HG03097 (cell line): ENCODE data around the gene FAM117A.

Experiments
- ATAC-seq: cut with Tn5 transposase; IDR thresholded peaks from one replicate; pipeline ENCODE4 v1.9.1; 2021; ENCODE audit not compliant: unreplicated experiment, low FRiP score

The FAM117A gene

DNA sequence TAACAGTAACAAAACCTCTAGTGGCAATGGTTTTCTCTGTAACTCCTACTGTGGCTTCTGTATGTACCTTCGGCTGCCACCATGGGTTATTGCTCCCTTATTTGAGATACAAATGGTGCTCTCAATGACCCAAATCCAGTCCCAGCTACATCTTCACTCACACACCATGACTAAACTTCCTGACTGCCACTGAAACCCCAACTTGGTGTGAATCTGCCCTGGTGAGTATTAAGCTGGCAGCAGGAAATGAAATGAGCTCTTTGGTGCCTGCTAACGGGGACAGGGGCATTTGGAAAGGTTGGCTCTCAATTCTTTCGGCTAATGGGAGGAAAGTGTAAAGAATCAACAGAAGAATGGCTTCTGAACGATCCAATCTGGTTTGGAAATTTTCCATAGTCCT lies 48.7 kb downstream of the FAM117A start:
- no peak for ATAC-seq

DNA sequence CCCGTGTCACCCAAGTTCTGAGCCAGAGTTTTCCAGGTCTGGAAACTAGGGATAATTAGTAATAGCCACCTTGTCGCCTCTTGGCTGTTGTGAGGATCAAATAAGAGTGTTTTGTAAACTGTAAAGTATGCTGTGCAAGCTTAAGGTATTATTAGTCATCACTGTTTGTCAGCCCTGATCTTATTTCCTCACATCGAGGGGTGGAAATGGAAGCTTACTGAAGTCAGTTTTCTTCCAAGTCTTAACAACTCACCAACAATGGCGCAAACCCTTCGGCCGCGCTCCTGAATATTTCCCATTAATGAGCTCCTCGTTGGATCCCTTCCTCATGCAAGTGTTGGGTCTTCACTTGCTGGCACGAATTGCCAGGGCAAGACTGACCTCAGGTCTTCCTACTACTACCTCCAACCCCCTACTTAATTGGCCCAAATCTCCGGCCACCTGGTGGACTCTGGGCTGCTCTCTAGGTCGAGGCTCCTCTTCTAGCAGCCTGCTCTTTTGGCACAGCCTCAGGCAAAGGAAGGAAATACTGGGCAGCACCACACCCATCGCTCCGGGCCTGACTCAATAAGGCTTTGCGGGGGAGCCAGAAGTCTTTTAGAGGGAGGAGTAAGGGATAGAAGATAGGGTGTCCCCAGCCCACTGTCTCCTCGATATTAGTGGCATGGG lies 55.3 kb downstream of the FAM117A start:
- no peak for ATAC-seq

DNA sequence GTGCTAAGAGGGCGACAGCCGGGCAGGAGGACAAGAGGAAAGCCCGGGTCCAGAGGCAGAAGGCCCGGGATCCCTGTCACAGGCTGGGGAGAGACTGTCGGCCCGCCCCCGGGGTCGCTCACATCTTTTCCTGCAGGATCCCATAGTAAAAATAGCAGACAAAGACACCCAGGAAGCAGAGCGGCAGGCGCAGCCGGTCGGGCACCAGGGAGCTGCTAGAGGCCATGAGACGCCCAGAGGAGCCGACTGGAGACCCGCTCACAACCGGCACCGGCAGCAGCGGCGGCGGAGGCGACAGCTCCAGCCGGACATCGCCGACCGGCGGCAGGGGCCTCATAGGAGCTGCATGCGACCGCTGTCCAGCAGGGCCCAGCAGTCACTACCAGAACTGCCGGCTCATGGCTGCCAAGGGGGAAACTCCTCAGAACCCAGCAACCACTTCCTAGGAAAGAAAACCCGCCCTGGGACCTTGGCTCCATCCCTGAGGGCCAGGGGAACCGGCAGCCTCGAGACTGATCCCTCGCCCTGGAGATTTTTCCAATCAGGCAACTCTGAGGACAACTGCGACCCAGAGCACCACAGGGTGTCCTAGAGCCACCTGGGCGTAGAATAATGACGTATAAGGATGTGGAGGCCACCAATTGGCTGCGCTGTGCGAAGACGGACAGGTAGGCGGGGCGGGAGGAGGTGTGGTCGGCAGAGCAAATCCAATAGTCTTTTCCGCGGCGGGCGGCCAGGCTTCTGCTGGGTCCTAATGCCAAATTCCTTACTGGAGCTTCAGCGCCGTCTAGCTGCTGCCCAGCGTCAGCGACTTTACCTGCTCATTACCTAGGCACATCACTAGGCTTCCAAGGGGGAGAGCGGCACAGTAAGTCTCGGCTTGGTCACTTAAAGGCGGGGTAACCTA lies 56.1 kb downstream of the FAM117A start, which contains the start of gene SLC35B1:
Gene SLC35B1 (minus strand): TSS at position 357 of the 907 bp plus-strand sequence. CDS start 131 bp downstream, at position 226.
- ATAC-seq: peak; percentile 82

DNA sequence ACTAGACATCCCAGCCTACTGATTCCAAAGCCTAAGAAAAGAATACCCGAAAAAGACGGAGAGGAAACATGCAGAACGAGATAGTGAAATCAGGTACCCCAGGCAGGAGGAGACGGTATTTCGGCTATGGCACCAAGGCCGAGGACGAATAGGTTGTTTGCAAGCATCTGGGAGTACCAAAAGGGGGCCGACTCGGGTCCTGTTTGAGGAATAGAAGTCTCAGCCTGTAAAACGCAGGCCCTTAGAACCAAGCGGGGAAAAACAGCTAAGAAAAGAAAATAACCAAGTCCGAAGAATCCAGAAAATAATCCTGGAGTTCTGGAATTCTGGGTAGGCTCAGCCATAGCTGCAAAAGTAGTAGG lies 56.7 kb downstream of the FAM117A start:
- no peak for ATAC-seq

DNA sequence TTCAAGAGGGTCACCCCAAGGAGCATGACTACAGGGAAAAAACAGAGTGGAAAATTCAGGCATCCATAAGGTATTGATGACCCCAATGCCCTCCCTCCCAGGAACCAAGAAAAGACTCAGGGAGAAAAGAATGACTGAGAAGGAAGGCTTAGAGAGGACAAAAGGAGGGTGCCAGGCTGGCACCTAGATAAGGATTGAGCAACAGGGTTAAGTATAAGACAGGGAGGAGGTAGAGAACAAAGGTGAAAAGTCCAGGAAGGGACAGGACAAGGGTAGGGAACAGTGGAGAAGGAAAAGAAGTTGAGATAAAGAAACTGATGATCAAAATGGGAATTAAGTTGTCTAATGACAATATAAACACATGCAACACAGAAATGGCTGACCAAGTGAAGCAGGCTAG lies 58.7 kb downstream of the FAM117A start:
- no peak for ATAC-seq

DNA sequence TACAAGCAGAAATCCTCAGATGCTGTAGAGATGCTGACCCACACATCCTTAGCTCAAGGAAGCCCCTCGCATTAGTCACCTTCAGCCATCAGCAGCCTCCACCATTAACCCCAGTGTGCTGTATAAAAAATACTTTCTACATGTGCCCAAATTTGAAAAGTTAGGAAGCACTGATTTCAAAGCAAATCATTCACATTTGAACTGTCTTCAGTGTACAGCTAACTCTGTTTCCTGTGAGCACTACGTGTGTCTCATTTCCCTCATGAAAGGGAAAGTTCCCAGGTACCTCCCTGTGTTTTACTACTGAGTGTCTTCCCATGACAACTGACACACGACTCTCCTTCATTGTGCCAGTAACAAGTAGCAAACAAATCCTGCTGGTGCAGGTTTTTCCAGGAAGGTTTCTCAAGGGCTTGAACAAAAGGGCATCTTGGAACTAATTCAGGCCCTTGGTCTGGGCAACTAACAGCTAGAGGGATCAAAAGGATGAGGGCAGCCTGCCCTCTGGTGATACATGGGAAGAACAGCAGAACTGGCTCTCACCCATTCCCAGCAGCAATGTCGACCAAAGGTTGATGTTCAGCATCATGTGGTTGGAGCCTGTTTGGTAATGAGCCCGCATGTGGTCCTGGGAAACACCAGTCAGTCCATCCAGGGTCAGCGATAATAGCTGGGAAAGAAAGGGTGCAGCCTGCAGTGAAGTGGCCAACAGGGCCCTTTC lies 60.2 kb downstream of the FAM117A start:
- ATAC-seq: no peak

DNA sequence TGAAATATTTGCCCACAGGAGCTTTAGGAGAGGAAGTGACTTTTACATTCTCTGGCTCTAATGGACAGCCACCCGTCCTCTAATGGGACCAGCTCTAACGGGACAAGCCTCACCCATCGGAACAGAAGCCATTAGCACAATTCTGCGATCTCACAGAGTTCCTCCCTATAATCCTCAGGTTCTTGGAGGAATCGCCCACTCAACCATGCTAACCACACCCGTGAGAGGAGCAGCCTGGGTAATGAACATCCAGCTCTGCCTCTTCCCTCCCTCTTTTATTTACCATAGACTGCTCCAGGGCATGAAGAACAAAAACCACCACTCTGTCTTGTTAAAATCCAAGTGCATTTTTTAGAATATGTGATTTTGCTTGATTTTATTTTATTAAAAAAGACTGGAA lies 63.0 kb downstream of the FAM117A start:
- no peak for ATAC-seq

DNA sequence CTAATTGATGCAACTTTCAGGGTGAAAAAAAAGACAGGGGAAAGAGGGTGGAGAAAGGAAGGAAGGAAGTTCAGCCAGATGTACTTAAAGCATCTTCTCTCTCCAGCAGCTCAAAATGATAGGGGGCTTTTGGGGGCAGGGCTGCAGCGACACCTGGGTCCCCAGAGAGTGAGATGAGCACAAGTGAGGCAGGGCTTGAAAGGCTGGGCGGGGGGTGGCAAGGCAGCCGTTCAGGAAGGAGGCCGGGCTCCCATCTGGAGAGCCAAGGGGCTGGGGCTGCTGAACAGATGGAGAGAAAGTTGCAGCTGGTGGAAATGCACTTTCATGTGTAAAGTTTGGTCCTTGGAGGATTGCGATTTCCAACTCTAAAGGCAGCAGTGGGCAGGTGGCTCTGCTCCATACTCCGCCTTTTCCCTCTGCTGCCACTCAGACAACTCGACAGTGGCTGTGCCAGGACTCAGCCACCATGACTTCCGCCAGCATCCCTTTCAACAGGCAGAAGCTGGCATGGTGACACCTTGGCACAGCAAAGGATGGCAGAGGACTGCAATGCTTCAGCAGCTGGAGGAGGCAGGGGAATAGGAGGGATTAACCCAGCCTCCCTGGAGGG lies 63.9 kb downstream of the FAM117A start:
- ATAC-seq: no peak

DNA sequence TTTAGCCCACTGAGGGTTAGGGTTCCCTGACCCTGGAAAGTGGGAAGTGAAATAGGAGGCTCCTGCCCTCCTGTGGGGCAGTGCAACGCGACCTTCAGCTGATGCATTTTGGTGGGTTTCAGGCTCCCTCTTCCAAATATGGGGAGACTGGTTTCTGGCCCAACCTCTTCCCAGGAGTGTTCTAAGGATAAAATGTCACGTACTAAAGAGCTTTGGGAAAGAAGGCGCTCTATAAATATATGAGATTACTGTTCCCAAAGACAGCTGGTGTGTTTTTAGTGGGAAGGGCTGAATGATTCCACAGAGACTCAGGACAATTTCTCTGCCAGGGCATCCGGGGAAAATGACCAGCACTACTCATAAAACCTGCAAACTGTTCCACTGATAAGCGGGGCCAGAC lies 65.9 kb downstream of the FAM117A start:
- ATAC-seq: no peak

DNA sequence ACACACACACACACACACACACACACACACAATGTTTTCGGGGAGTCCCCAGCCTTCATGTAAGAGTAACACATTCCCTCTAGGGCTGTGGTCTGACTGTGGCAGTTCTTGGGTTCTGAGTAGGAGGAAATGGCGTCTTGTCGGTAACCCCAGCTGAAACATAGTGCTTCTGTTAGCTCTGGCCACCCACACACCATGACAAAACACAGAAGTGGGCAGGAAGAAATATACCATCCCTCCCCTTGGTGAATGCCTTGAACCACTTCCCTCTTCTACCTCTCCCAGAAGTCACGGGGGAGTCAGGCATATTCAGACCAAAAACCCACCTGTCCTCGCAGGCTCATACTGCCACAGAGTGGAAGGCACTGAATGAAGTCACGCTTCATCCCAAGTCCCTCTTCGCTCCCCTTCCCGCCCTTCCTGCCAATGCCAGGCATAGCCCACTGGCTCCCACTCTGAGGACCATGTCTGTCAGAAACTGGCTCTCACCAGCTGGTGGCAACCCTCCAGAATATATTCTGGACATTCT lies 67.6 kb downstream of the FAM117A start:
- ATAC-seq: no peak

DNA sequence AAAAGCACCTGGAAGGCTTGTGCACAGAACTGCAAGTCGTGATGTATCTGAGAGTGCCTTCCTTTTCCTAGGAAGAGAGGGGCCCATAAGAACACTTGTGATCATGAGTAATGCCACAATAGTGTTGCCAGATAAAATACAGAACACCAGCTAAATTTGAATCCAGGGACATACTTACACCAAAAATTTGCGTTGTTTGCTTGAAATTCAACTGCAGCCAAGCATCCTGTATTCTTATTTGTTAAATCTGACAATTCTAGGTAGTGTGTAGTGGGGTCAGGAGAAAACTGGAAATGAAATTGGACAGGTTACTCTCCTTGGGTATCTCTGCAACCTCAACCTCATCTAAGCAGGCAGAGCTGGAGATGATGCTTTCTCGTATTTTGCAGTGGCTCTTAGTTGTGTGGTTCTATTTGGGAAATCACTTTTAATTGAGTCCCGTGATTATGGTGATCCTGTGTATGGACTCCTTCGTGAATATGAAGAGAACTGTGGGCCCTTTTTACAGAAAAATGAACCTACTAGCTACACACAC lies 68.2 kb downstream of the FAM117A start:
- no peak for ATAC-seq

DNA sequence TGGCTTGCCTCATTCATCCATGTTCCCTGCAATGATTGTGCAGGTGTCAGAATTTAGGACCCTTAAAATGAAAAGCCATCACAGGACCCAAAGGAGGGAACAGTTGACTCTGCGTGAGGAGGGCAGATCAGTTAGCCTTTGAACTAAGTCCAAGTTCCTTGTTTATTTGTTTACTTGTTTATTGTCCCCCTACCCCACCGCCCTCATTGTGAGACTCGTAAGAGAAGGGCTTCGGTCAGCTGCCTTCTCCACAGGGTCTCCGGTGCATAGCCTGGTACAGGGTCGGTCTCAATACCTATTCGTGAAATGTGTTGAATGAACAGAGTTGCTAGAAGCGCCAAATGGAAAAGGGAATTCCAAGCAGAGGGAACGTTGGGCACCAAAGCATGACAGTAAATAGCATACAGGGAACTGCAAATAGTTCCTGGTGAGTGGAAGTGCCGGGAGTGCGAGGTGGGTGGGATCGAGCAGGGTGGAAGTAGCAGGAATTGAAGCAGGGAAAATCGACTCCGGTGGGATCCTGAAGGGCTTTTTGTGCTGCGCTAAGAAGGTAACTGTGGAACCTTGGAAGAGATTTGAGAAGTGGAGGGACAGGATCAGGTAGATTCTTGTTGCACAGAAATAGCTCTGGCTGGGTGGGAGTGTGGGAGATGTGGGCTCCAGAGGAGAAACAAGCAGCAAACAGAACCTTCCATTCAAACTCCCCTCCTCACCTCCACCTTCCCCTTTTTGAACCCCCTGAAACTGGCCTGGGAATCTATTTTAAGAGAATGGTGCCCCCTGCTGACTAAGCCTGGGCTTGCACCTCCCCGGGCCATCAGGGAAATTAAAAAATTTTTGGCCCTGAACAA lies 68.9 kb downstream of the FAM117A start:
- no peak for ATAC-seq

DNA sequence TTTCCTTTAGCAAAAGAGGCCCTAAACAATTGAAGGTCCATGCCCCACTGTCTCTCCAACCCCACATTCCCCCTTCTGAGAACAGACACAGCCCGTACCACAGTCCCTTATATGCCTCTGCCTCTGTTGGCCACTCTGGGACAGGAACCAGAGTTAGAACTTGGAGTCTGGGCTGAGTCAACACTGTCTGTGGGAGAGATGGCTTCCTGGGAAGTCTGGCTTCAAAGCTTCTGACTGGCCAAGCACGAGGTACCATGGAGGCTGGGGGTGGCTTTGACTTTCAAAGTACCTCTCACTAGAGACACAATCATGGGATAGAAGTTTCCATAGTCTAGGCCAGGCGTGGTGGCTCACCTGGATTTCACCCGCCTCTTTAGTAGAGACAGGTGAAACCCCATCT lies 71.2 kb downstream of the FAM117A start:
- ATAC-seq: no peak

DNA sequence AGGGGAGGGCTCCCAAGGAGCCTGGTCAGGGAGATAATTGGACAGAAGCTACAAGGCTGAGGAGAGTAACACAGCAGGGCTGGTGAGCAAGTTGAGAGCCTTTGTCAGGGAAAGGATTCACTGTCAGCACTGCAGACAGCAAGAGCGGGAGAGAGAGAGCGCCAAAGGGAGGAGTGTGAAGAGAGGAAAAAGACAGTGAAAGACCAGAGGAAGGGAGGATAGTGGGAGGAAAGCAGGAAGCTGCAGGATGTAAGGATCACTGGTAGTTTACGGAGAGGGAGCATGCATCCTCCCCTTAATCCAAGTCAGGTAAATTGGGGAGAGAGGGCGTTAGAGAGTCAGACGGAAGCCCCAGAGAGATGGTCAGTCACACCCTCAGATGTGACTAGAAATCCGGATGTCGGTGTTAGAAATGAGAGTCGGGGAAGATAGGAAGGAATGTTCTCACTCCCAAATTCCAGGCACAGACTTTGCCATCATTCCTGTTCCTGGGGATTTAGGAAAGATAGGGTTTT lies 72.2 kb downstream of the FAM117A start:
- ATAC-seq: no peak

DNA sequence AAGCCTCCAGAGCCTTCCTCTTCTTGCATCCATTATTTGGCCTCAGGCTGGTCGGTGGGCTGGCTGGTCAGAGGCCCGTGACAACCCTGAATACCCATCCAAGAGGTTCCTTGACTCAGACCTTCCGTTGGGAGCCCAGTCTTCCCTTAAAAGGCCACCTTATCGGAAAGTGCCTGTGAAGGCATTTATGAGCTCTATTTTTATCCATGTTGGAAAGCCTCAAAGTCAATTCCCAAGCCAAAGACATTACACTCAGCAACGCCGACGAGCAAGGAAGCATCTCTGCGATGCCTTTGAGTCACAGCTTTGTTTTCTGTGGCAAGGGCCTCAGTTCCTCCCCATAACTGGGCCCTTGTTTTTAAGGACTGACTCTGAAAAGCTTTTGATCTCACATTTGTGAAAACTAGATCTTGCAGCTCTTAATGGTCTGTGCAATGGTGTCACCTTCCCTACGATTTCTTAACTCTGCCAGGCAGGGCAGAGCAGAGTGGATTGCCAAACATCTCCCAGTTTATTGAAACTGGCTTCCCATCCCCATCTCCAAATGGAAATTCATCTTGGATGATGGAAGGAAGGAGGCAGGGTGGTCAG lies 72.8 kb downstream of the FAM117A start:
- no peak for ATAC-seq

DNA sequence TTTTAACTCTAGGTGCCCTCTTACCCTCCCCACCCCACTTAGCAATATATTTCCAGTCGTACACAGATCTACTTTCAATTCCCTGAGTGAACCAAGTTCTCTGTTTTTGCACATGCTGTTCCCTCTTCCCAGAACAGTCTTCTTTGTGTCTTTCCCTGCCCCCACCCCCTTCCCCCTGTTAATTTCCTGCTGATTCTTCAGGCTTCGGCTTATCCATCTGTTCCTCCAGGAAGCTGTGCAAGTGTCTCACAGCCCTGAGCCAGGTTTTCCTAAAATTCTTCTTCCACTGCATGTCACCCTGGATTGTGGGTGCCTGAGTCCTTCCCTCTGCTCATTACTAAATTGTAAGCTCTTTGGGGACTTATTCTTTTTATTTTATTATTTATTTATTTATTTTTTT lies 73.7 kb downstream of the FAM117A start:
- no peak for ATAC-seq

DNA sequence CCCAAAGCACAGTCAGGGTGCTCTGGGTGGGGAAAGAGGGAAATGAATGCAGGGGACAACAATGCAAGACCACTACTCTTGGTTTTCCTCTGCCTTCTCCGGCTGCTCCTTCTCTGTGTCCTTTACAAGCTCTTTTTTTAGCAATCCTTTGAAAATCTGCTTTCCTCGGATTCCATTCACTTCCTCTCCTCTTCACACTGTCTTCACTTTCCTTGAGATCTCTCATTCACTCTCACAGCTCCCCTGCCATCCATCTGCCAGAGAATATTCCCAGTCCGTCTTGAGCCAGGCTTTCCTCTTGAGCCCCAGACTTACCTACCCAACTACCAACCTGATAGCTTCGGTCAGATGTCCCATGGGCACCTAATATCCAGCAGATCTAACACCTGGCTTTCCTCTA lies 75.1 kb downstream of the FAM117A start:
- ATAC-seq: no peak

DNA sequence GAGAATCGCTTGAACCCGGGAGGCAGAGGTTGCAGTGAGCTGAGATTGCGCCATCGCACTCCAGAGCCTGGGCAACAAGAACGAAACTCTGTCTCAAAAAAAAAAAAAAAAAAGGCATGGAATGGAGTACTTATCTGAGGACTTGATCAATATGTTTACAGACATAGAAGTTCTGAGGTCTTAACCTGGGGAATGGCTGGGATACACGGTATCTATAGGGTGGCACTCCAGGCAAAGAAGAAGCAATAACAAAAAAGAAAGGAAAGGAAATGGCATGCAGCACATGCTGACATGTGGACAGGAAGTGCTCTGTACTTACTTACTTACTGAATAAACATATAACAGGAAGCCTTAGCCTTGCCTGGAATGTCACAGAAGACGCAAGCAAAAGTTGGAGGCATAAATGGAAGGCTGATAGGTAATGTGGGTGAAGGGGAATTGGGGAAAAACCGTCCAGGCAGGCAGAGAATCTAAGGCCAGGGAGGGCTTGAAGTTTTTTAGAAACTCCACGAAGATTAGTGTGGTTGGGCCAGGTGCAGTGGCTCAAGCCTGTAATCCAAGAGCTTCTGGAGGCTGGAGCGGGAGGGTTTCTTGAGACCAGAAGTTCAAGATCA lies 75.9 kb downstream of the FAM117A start:
- no peak for ATAC-seq
